GM12878 (cell line): ENCODE results near the gene AKT3. TPM values are rescaled to one million over a fixed set of nuclear protein-coding genes. Genes with fewer than 3 reads are reported as not detected.

Experiments
- ATAC-seq: fragments of 200-7000 bp; cut with Tn5 transposase; 3 replicates; pipeline ENCODE4 v1.9.1; 2020; ENCODE audit warnings: mild to moderate bottlenecking, moderate library complexity
- BruUV-seq: library from RNA; stranded (reverse); fragments of 400-500 nt; replicated peaks from 2 replicates; lab custom pipeline; 2021; lab: Mats Ljungman, UMichigan
- CTCF ChIA-PET: fragments of 300-600 bp; sonication (Branson Sonifier 250); formaldehyde crosslinking; extraction: SDS; loops from one replicate; lab custom pipeline; 2021; ENCODE audit warnings: inconsistent platforms; lab: Yijun Ruan, JAX
- POLR2A ChIA-PET: fragments of 350-600 bp; formaldehyde crosslinking; extraction: SDS; loops from one replicate; lab custom pipeline; 2021; ENCODE audit warnings: inconsistent platforms; lab: Charles Lee
- RAD21 ChIA-PET: fragments of 300-600 bp; sonication (Branson Sonifier 250); formaldehyde crosslinking; loops from one replicate; lab custom pipeline; 2023; ENCODE audit warnings: antibody characterized with exemption; ENCODE audit not compliant: unreplicated experiment; lab: Charles Lee
- SMC1A ChIA-PET: fragments of 300-600 bp; sonication (Branson Sonifier 250); formaldehyde crosslinking; loops from one replicate; lab custom pipeline; 2023; ENCODE audit not compliant: unreplicated experiment, uncharacterized antibody; lab: Charles Lee
- DNase-seq: peaks from one replicate; pipeline ENCODE4 v3.0.0-alpha.2; 2011; ENCODE audit warnings: low read depth, low spot score
- FAIRE-seq: peaks from 3 replicates; lab custom pipeline; 2011; peaks lifted over from hg19 to GRCh38; lab: Jason Lieb, UNC
- H2AFZ ChIP-seq: 2 replicates; pipeline ENCODE4 v1.6.0; 2011; ENCODE audit warnings: low read depth, low read length, control low read depth; ENCODE audit not compliant: control insufficient read depth
- H3K27ac ChIP-seq: 2 replicates; pipeline ENCODE4 v1.5.1; 2011; ENCODE audit warnings: control low read depth; ENCODE audit not compliant: control insufficient read depth, insufficient read depth
- H3K27me3 ChIP-seq, 2 experiments: replicated peaks in 1 of 2; 2 replicates each; pipeline versions ENCODE4 v1.6.0 to v1.6.1; 2011; ENCODE audit warnings: low read length in 1 of 2; ENCODE audit not compliant: control insufficient read depth in 2 of 2, insufficient read depth in 2 of 2
- H3K36me3 ChIP-seq, 2 experiments: 2 replicates each; pipeline ENCODE4 v1.5.1; 2011; ENCODE audit warnings: low read length in 1 of 2; ENCODE audit not compliant: control insufficient read depth in 2 of 2, insufficient read depth in 2 of 2
- H3K4me1 ChIP-seq: 2 replicates; pipeline ENCODE4 v1.6.1; 2011; ENCODE audit warnings: mild to moderate bottlenecking, low read length, moderate library complexity, mixed read lengths; ENCODE audit not compliant: control insufficient read depth, insufficient read depth
- H3K4me2 ChIP-seq: 2 replicates; pipeline ENCODE4 v1.6.0; 2011; ENCODE audit warnings: control low read depth; ENCODE audit not compliant: control insufficient read depth, insufficient read depth
- H3K4me3 ChIP-seq: fragments of 200-600 bp; sonication (generic); 2 replicates; pipeline ENCODE4 v1.5.1; 2016
- H3K79me2 ChIP-seq: 2 replicates; pipeline ENCODE4 v1.6.0; 2011; ENCODE audit warnings: low read length; ENCODE audit not compliant: control insufficient read depth, insufficient read depth
- H3K9ac ChIP-seq: 2 replicates; pipeline ENCODE4 v1.8.0; 2011; ENCODE audit warnings: low read length, control low read depth, mixed read lengths; ENCODE audit not compliant: control insufficient read depth, insufficient read depth
- H3K9me3 ChIP-seq: replicated peaks from 3 replicates; pipeline ENCODE4 v1.5.1; 2011; ENCODE audit warnings: mild to moderate bottlenecking, low read length; ENCODE audit not compliant: control insufficient read depth, insufficient read depth
- H4K20me1 ChIP-seq: 2 replicates; pipeline ENCODE4 v1.6.0; 2011; ENCODE audit not compliant: control insufficient read depth, insufficient read depth
- CEBPB ChIP-seq, 2 experiments: fragments of 150-350 bp in 1 of 2; IDR thresholded peaks; 2 replicates each; pipeline ENCODE4 v1.6.1; 2012 to 2014; ENCODE audit warnings: low read depth in 2 of 2, low read length in 2 of 2, borderline replicate concordance in 1 of 2, inconsistent platforms in 1 of 2
- GABPA ChIP-seq: IDR thresholded peaks from 2 replicates; pipeline ENCODE4 v1.6.1; 2014; ENCODE audit warnings: antibody characterized with exemption, low read depth, mild to moderate bottlenecking, inconsistent platforms
- MYC ChIP-seq: IDR thresholded peaks from 2 replicates; pipeline ENCODE4 v1.6.1; 2011; ENCODE audit warnings: mild to moderate bottlenecking, low read length, moderate library complexity, inconsistent platforms; ENCODE audit not compliant: insufficient read depth, insufficient replicate concordance, insufficient read length, severe bottlenecking
- RAD51 ChIP-seq: fragments of 450-650 bp; IDR thresholded peaks from 2 replicates; pipeline ENCODE4 v1.6.1; 2016; ENCODE audit warnings: moderate library complexity, mild to moderate bottlenecking, inconsistent platforms
- RB1 ChIP-seq: fragments of 450-650 bp; formaldehyde crosslinking; IDR thresholded peaks from 2 replicates; pipeline ENCODE4 v1.6.1; 2017; ENCODE audit warnings: mild to moderate bottlenecking, borderline replicate concordance
- SIN3A ChIP-seq: IDR thresholded peaks from 2 replicates; pipeline ENCODE4 v1.6.1; 2012; ENCODE audit warnings: low read depth, low read length, improper control_type of control experiment
- SMAD5 ChIP-seq: IDR thresholded peaks from 2 replicates; pipeline ENCODE4 v1.6.1; 2016; ENCODE audit warnings: antibody characterized with exemption, low read depth
- SPI1 ChIP-seq: IDR thresholded peaks from 2 replicates; pipeline ENCODE4 v1.6.1; 2011; ENCODE audit warnings: low read depth, mild to moderate bottlenecking, low read length, moderate library complexity, borderline replicate concordance; ENCODE audit not compliant: insufficient read depth
- SRF ChIP-seq, 2 experiments: IDR thresholded peaks; 2 replicates each; pipeline ENCODE4 v1.6.1; 2011; ENCODE audit warnings: low read depth in 2 of 2, low read length in 2 of 2, mild to moderate bottlenecking in 1 of 2, moderate library complexity in 1 of 2
- TARDBP ChIP-seq: IDR thresholded peaks from 2 replicates; pipeline ENCODE4 v1.6.1; 2016; ENCODE audit warnings: borderline replicate concordance
- ZNF207 ChIP-seq: fragments of 450-650 bp; IDR thresholded peaks from 2 replicates; pipeline ENCODE4 v1.6.1; 2014; ENCODE audit warnings: antibody characterized with exemption, mild to moderate bottlenecking, borderline replicate concordance
- WGBS: methylation state at CpG from one replicate; pipeline ENCODE4 v1.1.6; 2016; ENCODE audit warnings: low lambda C conversion rate; ENCODE audit not compliant: insufficient replicate concordance, insufficient coverage; ENCODE audit errors: missing lambda C conversion rate; 5-methylcytosine and 5-hydroxymethylcytosine counted together
- in situ Hi-C: fragments of 300-500 bp; cut with MboI; formaldehyde crosslinking; loops from 9 replicates; pipeline ENCODE4 v1.14.3; 2018; ENCODE audit warnings: mixed read lengths
- intact Hi-C: fragments of 100-400 bp; cut with micrococcal nuclease; formaldehyde crosslinking; loops from one replicate; pipeline ENCODE4 v1.14.2; 2022; ENCODE audit not compliant: unreplicated experiment
- polyA plus RNA-seq, 11 experiments: library from polyadenylated mRNA; depleted of rRNA in 4 of 11; unstranded in 6 of 11; stranded (reverse) in 5 of 11; fragments of >200 nt; fragmentation: Nextera tagmentation in 4 of 11; fragmentation: Illumina TruSeq in 1 of 11; extraction: Ambion mirVana in 4 of 11; extraction: Trizol in 1 of 11; gene quantifications; 1 replicate in 1 of 11; 2 replicates in 10 of 11; pipeline versions ENCODE4 v1.2.1 to v1.2.3, GENCODE V29; 2011 to 2016; ENCODE audit warnings: inconsistent platforms in 2 of 11, missing spikeins in 2 of 11, low read depth in 1 of 11
- total RNA-seq, 4 experiments: library from RNA; depleted of rRNA in 3 of 4; stranded (reverse); fragments of >200 nt in 3 of 4; fragmentation: Illumina TruSeq in 1 of 4; extraction: Trizol in 1 of 4; gene quantifications; 2 replicates each; pipeline versions ENCODE4 v1.2.1 to v1.2.3, GENCODE V29; 2013 to 2021
- TF ChIP-seq, protein P1 (sequence below): IDR thresholded peaks from 2 replicates; pipeline ENCODE4 v1.6.1; 2011; ENCODE audit warnings: mild to moderate bottlenecking, low read depth, low read length, moderate library complexity; ENCODE audit not compliant: insufficient replicate concordance
- TF ChIP-seq, protein P2 (sequence below): fragments of 450-650 bp; IDR thresholded peaks from 2 replicates; pipeline ENCODE4 v1.6.1; 2017; ENCODE audit warnings: mild to moderate bottlenecking, moderate library complexity

The AKT3 gene
- total and polyA plus RNA-seq, 10 of the 15 experiments (the other 5 are each of a cell fraction or from before 2014, with no cell fraction given): 0.03 to 0.56 (median 0.19) TPM

DNA sequence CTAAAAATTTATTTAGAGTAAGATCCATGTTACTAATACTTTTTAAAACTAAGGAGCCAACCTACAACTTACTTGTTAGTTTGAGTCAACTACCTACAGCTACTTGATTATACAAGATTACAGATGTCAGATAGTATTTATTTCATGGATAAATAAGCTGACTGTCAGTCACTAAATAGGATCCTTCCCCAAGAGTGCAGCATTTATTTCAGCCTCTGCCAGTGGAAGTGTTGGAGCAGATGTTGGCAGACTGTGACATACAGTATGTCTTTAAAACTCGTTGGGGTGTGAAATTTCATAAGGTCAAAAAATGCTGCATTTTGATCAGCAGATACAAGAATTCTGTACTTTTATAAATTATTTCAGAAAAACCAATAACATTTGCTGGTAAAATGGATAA is 156.2 kb downstream of the AKT3 start:
- H2AFZ ChIP-seq: no peak overlapping the region
- no peak for TF ChIP-seq SIN3A
- TF ChIP-seq, protein P1, sequence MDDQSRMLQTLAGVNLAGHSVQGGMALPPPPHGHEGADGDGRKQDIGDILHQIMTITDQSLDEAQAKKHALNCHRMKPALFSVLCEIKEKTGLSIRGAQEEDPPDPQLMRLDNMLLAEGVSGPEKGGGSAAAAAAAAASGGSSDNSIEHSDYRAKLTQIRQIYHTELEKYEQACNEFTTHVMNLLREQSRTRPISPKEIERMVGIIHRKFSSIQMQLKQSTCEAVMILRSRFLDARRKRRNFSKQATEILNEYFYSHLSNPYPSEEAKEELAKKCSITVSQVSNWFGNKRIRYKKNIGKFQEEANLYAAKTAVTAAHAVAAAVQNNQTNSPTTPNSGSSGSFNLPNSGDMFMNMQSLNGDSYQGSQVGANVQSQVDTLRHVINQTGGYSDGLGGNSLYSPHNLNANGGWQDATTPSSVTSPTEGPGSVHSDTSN: no peak
- TF ChIP-seq SMAD5: no peak
- TF ChIP-seq TARDBP: no peak
- TF ChIP-seq CEBPB (IDR thresholded peaks at IDR 0.05; ENCODE audit: borderline replicate concordance in 1 of 2, low read depth in 2 of 2, low read length in 2 of 2): no peak
- TF ChIP-seq RAD51: no peak
- no peak for TF ChIP-seq ZNF207
- no peak for TF ChIP-seq SRF (IDR thresholded peaks at IDR 0.05; ENCODE audit: low read depth in 2 of 2, low read length in 2 of 2)
- TF ChIP-seq, protein P2, sequence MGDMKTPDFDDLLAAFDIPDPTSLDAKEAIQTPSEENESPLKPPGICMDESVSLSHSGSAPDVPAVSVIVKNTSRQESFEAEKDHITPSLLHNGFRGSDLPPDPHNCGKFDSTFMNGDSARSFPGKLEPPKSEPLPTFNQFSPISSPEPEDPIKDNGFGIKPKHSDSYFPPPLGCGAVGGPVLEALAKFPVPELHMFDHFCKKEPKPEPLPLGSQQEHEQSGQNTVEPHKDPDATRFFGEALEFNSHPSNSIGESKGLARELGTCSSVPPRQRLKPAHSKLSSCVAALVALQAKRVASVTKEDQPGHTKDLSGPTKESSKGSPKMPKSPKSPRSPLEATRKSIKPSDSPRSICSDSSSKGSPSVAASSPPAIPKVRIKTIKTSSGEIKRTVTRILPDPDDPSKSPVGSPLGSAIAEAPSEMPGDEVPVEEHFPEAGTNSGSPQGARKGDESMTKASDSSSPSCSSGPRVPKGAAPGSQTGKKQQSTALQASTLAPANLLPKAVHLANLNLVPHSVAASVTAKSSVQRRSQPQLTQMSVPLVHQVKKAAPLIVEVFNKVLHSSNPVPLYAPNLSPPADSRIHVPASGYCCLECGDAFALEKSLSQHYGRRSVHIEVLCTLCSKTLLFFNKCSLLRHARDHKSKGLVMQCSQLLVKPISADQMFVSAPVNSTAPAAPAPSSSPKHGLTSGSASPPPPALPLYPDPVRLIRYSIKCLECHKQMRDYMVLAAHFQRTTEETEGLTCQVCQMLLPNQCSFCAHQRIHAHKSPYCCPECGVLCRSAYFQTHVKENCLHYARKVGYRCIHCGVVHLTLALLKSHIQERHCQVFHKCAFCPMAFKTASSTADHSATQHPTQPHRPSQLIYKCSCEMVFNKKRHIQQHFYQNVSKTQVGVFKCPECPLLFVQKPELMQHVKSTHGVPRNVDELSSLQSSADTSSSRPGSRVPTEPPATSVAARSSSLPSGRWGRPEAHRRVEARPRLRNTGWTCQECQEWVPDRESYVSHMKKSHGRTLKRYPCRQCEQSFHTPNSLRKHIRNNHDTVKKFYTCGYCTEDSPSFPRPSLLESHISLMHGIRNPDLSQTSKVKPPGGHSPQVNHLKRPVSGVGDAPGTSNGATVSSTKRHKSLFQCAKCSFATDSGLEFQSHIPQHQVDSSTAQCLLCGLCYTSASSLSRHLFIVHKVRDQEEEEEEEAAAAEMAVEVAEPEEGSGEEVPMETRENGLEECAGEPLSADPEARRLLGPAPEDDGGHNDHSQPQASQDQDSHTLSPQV: no peak
- no peak for TF ChIP-seq MYC
- TF ChIP-seq SPI1: no peak
- no peak for TF ChIP-seq RB1
- no peak for TF ChIP-seq GABPA
- no peak overlapping the region for H3K4me3 ChIP-seq
- H3K27ac ChIP-seq: no peak overlapping the region
- ChIA-PET POLR2A (no interaction called here), CTCF (interaction anchor here (1.3 to 2.2 kb wide), 2 partner anchors 350 to 1042 kb away, joined by 3 to 5 read pairs; no protein-coding TSS in a partner anchor), RAD21 (no interaction called here), SMC1A (interaction anchor here (1.2 to 1.4 kb wide), 2 partner anchors 10 to 15 kb away, joined by 3 to 4 read pairs; no protein-coding TSS in a partner anchor)
- H3K4me2 ChIP-seq: no peak overlapping the region
- ATAC-seq (no peak), DNase-seq (no peak), FAIRE-seq (no peak)
- H3K79me2 ChIP-seq: no peaks in the 10 kb centered on the region
- no peaks in the 10 kb centered on the region for H3K27me3 ChIP-seq
- no peaks in the 10 kb centered on the region for H3K36me3 ChIP-seq
- H3K9me3 ChIP-seq: no peaks in the 10 kb centered on the region
- 91% methylated on average over 1 of the region's 1 CpG for WGBS
- no peak overlapping the region for H3K9ac ChIP-seq
- in situ Hi-C loops (no loop called here), intact Hi-C loops (no loop called here)
- H3K4me1 ChIP-seq: no peaks in the 10 kb centered on the region
- no TSS peak for BruUV-seq
- H4K20me1 ChIP-seq: no peaks in the 10 kb centered on the region
